Lung (tissue), 12 donors: ENCODE data around the gene POLD2. TPM values are rescaled to one million over a fixed set of nuclear protein-coding genes. Genes with fewer than 3 reads are reported as not detected.

ENCODE experiments used
- ATAC-seq: fragments of 200-7000 bp; cut with Tn5 transposase; one replicate; pipeline ENCODE4 v1.9.1; 2020; ENCODE audit warnings: moderate number of reproducible peaks; ENCODE audit not compliant: insufficient read depth, low FRiP score
- DNase-seq, 3 donors: peaks; one replicate each; pipeline ENCODE4 v3.0.0-alpha.2; 2013 to 2017
- H3K27ac ChIP-seq, 2 donors: one replicate each; pipeline ENCODE4 v1.5.1; 2013; ENCODE audit warnings: mild to moderate bottlenecking in 2 of 2, moderate library complexity in 2 of 2, control low read depth in 1 of 2, inconsistent platforms in 1 of 2, low read depth in 1 of 2, low read length in 1 of 2
- H3K27me3 ChIP-seq, 3 donors: one replicate each; pipeline ENCODE4 v1.5.1; 2013; ENCODE audit warnings: low read length in 2 of 3; ENCODE audit not compliant: control insufficient read depth in 3 of 3, insufficient read depth in 3 of 3
- H3K36me3 ChIP-seq, 4 donors: one replicate each; pipeline ENCODE4 v1.5.1; 2013; ENCODE audit warnings: low read length in 4 of 4, mild to moderate bottlenecking in 1 of 4, moderate library complexity in 1 of 4; ENCODE audit not compliant: control insufficient read depth in 4 of 4, insufficient read depth in 4 of 4
- H3K4me1 ChIP-seq, 5 donors: one replicate each; pipeline ENCODE4 v1.5.1; 2013; ENCODE audit warnings: low read length in 5 of 5, mild to moderate bottlenecking in 2 of 5, moderate library complexity in 1 of 5; ENCODE audit not compliant: control insufficient read depth in 5 of 5, insufficient read depth in 5 of 5
- H3K4me3 ChIP-seq: one replicate; pipeline ENCODE4 v1.5.1; 2013; ENCODE audit warnings: mild to moderate bottlenecking, control low read depth, moderate library complexity
- H3K9ac ChIP-seq, 2 donors: one replicate each; pipeline ENCODE4 v1.5.1; 2013; ENCODE audit warnings: low read length in 2 of 2, control low read depth in 1 of 2; ENCODE audit not compliant: insufficient read depth in 1 of 2
- H3K9me3 ChIP-seq, 4 donors: one replicate each; pipeline ENCODE4 v1.5.1; 2013; ENCODE audit warnings: low read length in 3 of 4, mild to moderate bottlenecking in 1 of 4, moderate library complexity in 1 of 4; ENCODE audit not compliant: control insufficient read depth in 4 of 4, insufficient read depth in 3 of 4
- CTCF ChIP-seq: IDR thresholded peaks from 2 replicates; pipeline ENCODE4 v1.5.1; 2012; ENCODE audit warnings: mild to moderate bottlenecking; ENCODE audit errors: control extremely low read depth, extremely low read depth
- WGBS, 2 donors: extraction: QIAGEN DNeasy Blood & Tissue Kit; methylation state at CpG; one replicate each; pipeline ENCODE4 v1.1.7; 2013; 5-methylcytosine and 5-hydroxymethylcytosine counted together
- polyA plus RNA-seq, 2 donors: library from polyadenylated mRNA; stranded (reverse); fragments of 200-250 nt; gene quantifications; one replicate each; pipeline ENCODE4 v1.2.1, GENCODE V29; 2013
- total RNA-seq, 2 donors: library from RNA; depleted of rRNA in 1 of 2; stranded (reverse); fragments of >200 nt in 1 of 2; gene quantifications; one replicate each; pipeline ENCODE4 v1.2.1, GENCODE V29; 2014 to 2021
- donor health status: control.
- donor health status: control.
- donor health status: Bipolar disorder and iron deficiency.
- donor health status: healthy.
- donor health status: DM: yes; HTN: yes; CAD: no.

POLD2 gene
- total and polyA plus RNA-seq, 4 donors: 48.8 to 90.7 (median 71.3) TPM

- H3K9me3 ChIP-seq: no peaks in the 10 kb centered on the region
- no peak for TF ChIP-seq CTCF
- H3K27ac ChIP-seq: no peak overlapping the region
- peaks cover 0 to 11% (median 0%) of the 10 kb centered on the region in 5 donors for H3K4me1 ChIP-seq
- no peak overlapping the region for H3K4me3 ChIP-seq
- DNase-seq: no peak
- H3K36me3 ChIP-seq: peaks cover 0 to 6% (median under 1%) of the 10 kb centered on the region in 4 donors
- peaks cover 0 to 4% (median 0%) of the 10 kb centered on the region in 3 donors for H3K27me3 ChIP-seq
- ATAC-seq: no peak
- 69 to 71% methylated on average over 7 of the region's 7 CpGs for WGBS, 2 donors
- H3K9ac ChIP-seq: no peak overlapping the region
Observed at GRCh38 chr7:44066494-44067063, 56.8 kb downstream of the POLD2 start.

GRCh38 chr7:44066111-44066460 lies 57.3 kb downstream of the POLD2 start:
- Histone ChIP-seq H3K27me3 (peaks cover 0 to 4% (median 0%) of the 10 kb centered on the region in 3 donors), H3K27ac (peak overlapping the region in 1 of 2 donors; percentile 21), H3K9me3 (no peaks in the 10 kb centered on the region), H3K4me1 (peaks cover 0 to 11% (median 0%) of the 10 kb centered on the region in 5 donors), H3K9ac (no peak overlapping the region), H3K36me3 (peaks cover 0 to 10% (median 2%) of the 10 kb centered on the region in 4 donors), H3K4me3 (no peak overlapping the region)
- no peak for DNase-seq
- no peak for ATAC-seq
- WGBS, 2 donors: 39 to 47% methylated on average over 6 of the region's 6 CpGs
- no peak for TF ChIP-seq CTCF

- TF ChIP-seq CTCF: no peak
- peak within 1 kb of the TSS in 1 of 2 donors; percentile 74 for H3K27ac ChIP-seq
- H3K36me3 ChIP-seq: peaks cover 0 to 15% (median 5%) of the 10 kb centered on the region in 4 donors
- H3K4me1 ChIP-seq: peaks cover 0 to 11% (median 0%) of the 10 kb centered on the region in 5 donors
- peaks cover 0 to 4% (median 0%) of the 10 kb centered on the region in 3 donors for H3K27me3 ChIP-seq
- no peaks in the 10 kb centered on the region for H3K9me3 ChIP-seq
- ATAC-seq (no peak), DNase-seq (peak in 1 of 3 donors; percentile 35)
- no peak within 1 kb of the TSS for H3K4me3 ChIP-seq
- H3K9ac ChIP-seq: no peak within 1 kb of the TSS
- 23 to 36% methylated on average over 14 of the region's 14 CpGs for WGBS, 2 donors
Observed at GRCh38 chr7:44065431-44066110, 57.8 kb downstream of the POLD2 start, which contains the start of gene PGAM2. TSS of gene PGAM2 (minus strand) at chr7:44065567. CDS start at chr7:44065529, 38 bp downstream.
